Neural progenitor cell (in vitro differentiated cells): ENCODE measurements around the gene WWOX. TPM values are rescaled to one million over a fixed set of nuclear protein-coding genes. Genes with fewer than 3 reads are reported as not detected.

Experiments
- DNase-seq: peaks from one replicate; pipeline ENCODE4 v3.0.0-alpha.2; 2016; ENCODE audit warnings: low spot score
- H2AFZ ChIP-seq: fragments of 200-600 bp; sonication (generic); replicated peaks from 2 replicates; pipeline ENCODE4 v1.6.1; 2016; ENCODE audit warnings: antibody characterized with exemption
- H3F3A ChIP-seq: fragments of 200-600 bp; sonication (generic); 2 replicates; pipeline ENCODE4 v1.6.1; 2016; ENCODE audit warnings: antibody characterized with exemption, low read depth
- H3K27ac ChIP-seq: fragments of 200-600 bp; sonication (generic); 2 replicates; pipeline ENCODE4 v1.5.1; 2016; ENCODE audit warnings: mild to moderate bottlenecking
- H3K27me3 ChIP-seq: fragments of 200-600 bp; sonication (generic); 2 replicates; pipeline ENCODE4 v1.6.1; 2016; ENCODE audit warnings: mild to moderate bottlenecking, moderate library complexity
- H3K36me3 ChIP-seq: fragments of 200-600 bp; sonication (generic); 2 replicates; pipeline ENCODE4 v1.5.1; 2016
- H3K4me1 ChIP-seq: fragments of 200-600 bp; sonication (generic); 2 replicates; pipeline ENCODE4 v1.6.1; 2016; ENCODE audit warnings: mixed run types
- H3K4me2 ChIP-seq: fragments of 200-600 bp; sonication (generic); 2 replicates; pipeline ENCODE4 v1.6.1; 2016
- H3K4me3 ChIP-seq: fragments of 200-600 bp; sonication (generic); 2 replicates; pipeline ENCODE4 v1.5.1; 2016
- H3K79me2 ChIP-seq: fragments of 200-600 bp; sonication (generic); 2 replicates; pipeline ENCODE4 v1.6.1; 2016; ENCODE audit warnings: low read depth
- H3K9ac ChIP-seq: fragments of 200-600 bp; sonication (generic); 2 replicates; pipeline ENCODE4 v1.6.1; 2016
- H3K9me3 ChIP-seq: fragments of 200-600 bp; sonication (generic); 2 replicates; pipeline ENCODE4 v1.5.1; 2016; ENCODE audit warnings: low read depth
- H4K20me1 ChIP-seq: fragments of 200-600 bp; sonication (generic); 2 replicates; pipeline ENCODE4 v1.6.1; 2016; ENCODE audit warnings: low read depth
- H3K27ac Mint-ChIP-seq: 3 replicates; pipeline ENCODE4 v1.8.0; 2021; ENCODE audit warnings: mixed read lengths
- H3K27me3 Mint-ChIP-seq: 2 replicates; pipeline ENCODE4 v1.8.0; 2022; ENCODE audit warnings: low read depth, mild to moderate bottlenecking, inconsistent platforms, moderate library complexity, mixed read lengths; ENCODE audit not compliant: insufficient read depth
- H3K36me3 Mint-ChIP-seq: 3 replicates; pipeline ENCODE4 v1.8.0; 2021; ENCODE audit warnings: mixed read lengths
- H3K4me1 Mint-ChIP-seq: 3 replicates; pipeline ENCODE4 v1.8.0; 2021; ENCODE audit warnings: mixed read lengths
- H3K4me3 Mint-ChIP-seq: 3 replicates; pipeline ENCODE4 v1.8.0; 2021; ENCODE audit warnings: mild to moderate bottlenecking, moderate library complexity, mixed read lengths
- H3K9me3 Mint-ChIP-seq: 3 replicates; pipeline ENCODE4 v1.8.0; 2020; ENCODE audit warnings: mixed read lengths
- EZH2 ChIP-seq: fragments of 200-600 bp; sonication (generic); IDR thresholded peaks from 2 replicates; pipeline ENCODE4 v1.6.1; 2017; ENCODE audit warnings: antibody characterized with exemption, mild to moderate bottlenecking, moderate library complexity
- EZH2phosphoT487 ChIP-seq: fragments of 200-600 bp; sonication (generic); IDR thresholded peaks from 2 replicates; pipeline ENCODE4 v1.6.1; 2017; ENCODE audit warnings: antibody characterized with exemption
- total RNA-seq: library from RNA; depleted of rRNA; stranded (reverse); fragments of >200 nt; gene quantifications from 2 replicates; pipeline ENCODE4 v1.2.3, GENCODE V29; 2015; ENCODE audit warnings: low replicate concordance
- TF ChIP-seq, protein P1 (sequence below): fragments of 200-600 bp; sonication (generic); IDR thresholded peaks from 2 replicates; pipeline ENCODE4 v1.5.1; 2017; ENCODE audit warnings: antibody characterized with exemption, mild to moderate bottlenecking

WWOX gene
- total RNA-seq, 1 donor from 2014 or later: 63.7 TPM

DNA sequence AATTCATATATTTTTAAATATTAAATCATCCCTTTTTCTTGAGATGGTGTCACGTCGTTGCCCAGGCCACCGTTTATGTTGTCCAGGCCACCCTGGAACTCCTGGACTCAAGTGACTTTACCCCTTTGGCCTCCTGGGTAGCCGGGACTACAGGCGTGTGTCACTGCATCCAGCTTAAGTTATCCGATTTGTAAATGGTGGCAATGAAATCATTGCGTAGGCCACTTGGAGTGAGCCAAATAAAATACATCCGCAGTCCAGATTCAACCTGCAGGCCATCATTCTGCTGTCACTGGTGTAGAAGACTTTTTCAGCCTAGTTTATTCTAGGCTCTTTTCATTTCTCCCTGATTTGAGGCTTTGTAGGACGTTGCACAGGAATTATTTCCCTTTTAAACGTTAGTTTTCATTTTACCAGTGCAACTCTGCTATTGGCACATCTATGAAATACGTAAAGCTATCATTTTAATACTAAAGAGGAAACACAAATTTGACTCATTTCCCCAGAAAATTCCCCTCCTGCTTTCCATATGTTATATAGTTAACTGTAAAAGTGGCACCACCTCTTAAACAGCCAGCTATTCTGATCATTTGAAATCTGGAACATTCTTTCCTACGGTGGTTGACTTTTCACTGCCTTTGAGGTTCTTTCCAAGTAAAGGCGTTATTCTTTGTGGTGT lies 1051.3 kb downstream of the WWOX start:
- Histone ChIP-seq H3K9ac (no peak overlapping the region), H3F3A (no peaks in the 10 kb centered on the region), H2AFZ (no peak overlapping the region), H4K20me1 (no peaks in the 10 kb centered on the region), H3K9me3 (no peaks in the 10 kb centered on the region), H3K4me2 (no peak overlapping the region), H3K27ac (no peak overlapping the region), H3K27me3 (no peaks in the 10 kb centered on the region), H3K36me3 (no peaks in the 10 kb centered on the region), H3K79me2 (no peaks in the 10 kb centered on the region), H3K4me3 (no peak overlapping the region), H3K4me1 (peaks cover 11% of the 10 kb centered on the region)
- Mint-ChIP-seq H3K27me3 (peaks cover 3% of the 10 kb centered on the region), H3K36me3 (peaks cover 2% of the 10 kb centered on the region), H3K4me3 (no peak overlapping the region), H3K27ac (no peak overlapping the region), H3K9me3 (no peaks in the 10 kb centered on the region), H3K4me1 (peaks cover 32% of the 10 kb centered on the region)
- DNase-seq: no peak
- TF ChIP-seq EZH2 (no peak), EZH2phosphoT487 (no peak)
- TF ChIP-seq, protein P1, sequence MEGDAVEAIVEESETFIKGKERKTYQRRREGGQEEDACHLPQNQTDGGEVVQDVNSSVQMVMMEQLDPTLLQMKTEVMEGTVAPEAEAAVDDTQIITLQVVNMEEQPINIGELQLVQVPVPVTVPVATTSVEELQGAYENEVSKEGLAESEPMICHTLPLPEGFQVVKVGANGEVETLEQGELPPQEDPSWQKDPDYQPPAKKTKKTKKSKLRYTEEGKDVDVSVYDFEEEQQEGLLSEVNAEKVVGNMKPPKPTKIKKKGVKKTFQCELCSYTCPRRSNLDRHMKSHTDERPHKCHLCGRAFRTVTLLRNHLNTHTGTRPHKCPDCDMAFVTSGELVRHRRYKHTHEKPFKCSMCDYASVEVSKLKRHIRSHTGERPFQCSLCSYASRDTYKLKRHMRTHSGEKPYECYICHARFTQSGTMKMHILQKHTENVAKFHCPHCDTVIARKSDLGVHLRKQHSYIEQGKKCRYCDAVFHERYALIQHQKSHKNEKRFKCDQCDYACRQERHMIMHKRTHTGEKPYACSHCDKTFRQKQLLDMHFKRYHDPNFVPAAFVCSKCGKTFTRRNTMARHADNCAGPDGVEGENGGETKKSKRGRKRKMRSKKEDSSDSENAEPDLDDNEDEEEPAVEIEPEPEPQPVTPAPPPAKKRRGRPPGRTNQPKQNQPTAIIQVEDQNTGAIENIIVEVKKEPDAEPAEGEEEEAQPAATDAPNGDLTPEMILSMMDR: no peak

DNA sequence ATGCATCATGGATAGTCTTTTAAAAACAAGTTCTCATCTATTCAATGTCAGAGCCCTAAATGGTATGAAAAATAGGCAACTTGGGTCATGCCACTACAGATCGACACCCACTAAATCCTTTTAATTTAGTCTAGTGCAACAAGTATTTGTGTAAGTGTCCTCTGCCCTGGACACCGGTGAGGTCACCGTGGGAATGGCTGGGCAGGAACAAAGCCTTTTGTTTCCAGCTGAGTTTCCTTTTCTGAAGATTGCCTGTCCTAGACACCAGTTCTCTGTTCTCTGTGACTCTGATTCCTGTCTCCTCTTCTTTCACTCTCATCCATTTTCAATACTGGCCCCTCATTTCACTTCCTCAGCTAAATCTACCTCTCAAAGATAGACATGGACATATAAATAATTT lies 1054.6 kb downstream of the WWOX start:
- Mint-ChIP-seq H3K36me3 (peaks cover 2% of the 10 kb centered on the region), H3K27me3 (peaks cover 3% of the 10 kb centered on the region), H3K27ac (peak overlapping the region; percentile 2), H3K4me1 (peaks cover 45% of the 10 kb centered on the region), H3K4me3 (no peak overlapping the region), H3K9me3 (no peaks in the 10 kb centered on the region)
- H3K9me3 ChIP-seq: no peaks in the 10 kb centered on the region
- no peak overlapping the region for H3K4me3 ChIP-seq
- no peak overlapping the region for H2AFZ ChIP-seq
- no peaks in the 10 kb centered on the region for H3K27me3 ChIP-seq
- H3K4me1 ChIP-seq: peaks cover 30% of the 10 kb centered on the region
- peak overlapping the region; percentile 23 for H3K4me2 ChIP-seq
- H3K9ac ChIP-seq: no peak overlapping the region
- H3K36me3 ChIP-seq: no peaks in the 10 kb centered on the region
- peak; percentile 66 for DNase-seq
- H3F3A ChIP-seq: peaks cover 9% of the 10 kb centered on the region
- H3K79me2 ChIP-seq: no peaks in the 10 kb centered on the region
- H3K27ac ChIP-seq: no peak overlapping the region
- H4K20me1 ChIP-seq: no peaks in the 10 kb centered on the region
- TF ChIP-seq, protein P1: no peak
- TF ChIP-seq EZH2phosphoT487: no peak
- no peak for TF ChIP-seq EZH2

- H3K4me2 ChIP-seq: no peak overlapping the region
- no peak overlapping the region for H2AFZ ChIP-seq
- Mint-ChIP-seq H3K4me3 (no peak overlapping the region), H3K27me3 (peaks cover 7% of the 10 kb centered on the region), H3K27ac (no peak overlapping the region), H3K36me3 (peaks cover 2% of the 10 kb centered on the region), H3K9me3 (no peaks in the 10 kb centered on the region), H3K4me1 (peaks cover 52% of the 10 kb centered on the region)
- TF ChIP-seq, protein P1: no peak
- TF ChIP-seq EZH2phosphoT487: no peak
- no peak for TF ChIP-seq EZH2
- no peaks in the 10 kb centered on the region for H3K79me2 ChIP-seq
- peaks cover 9% of the 10 kb centered on the region for H3F3A ChIP-seq
- no peaks in the 10 kb centered on the region for H3K36me3 ChIP-seq
- peaks cover 33% of the 10 kb centered on the region for H3K4me1 ChIP-seq
- no peak overlapping the region for H3K4me3 ChIP-seq
- H4K20me1 ChIP-seq: no peaks in the 10 kb centered on the region
- DNase-seq: peak; percentile 15
- no peaks in the 10 kb centered on the region for H3K27me3 ChIP-seq
- H3K9ac ChIP-seq: no peak overlapping the region
- no peaks in the 10 kb centered on the region for H3K9me3 ChIP-seq
- H3K27ac ChIP-seq: no peak overlapping the region
Measured at GRCh38 chr16:79155471-79155870, 1056.0 kb downstream of the WWOX start.
